ENCODE measurements around the gene HRAS.
A peak's percentile ranks its signal among the peaks of the same experiment; 100 is the strongest.

The HRAS gene

GRCh38 chr11:567011-567628, 31.7 kb upstream of the HRAS start:
- no peak for DNase-seq (ENCODE audit: low read depth)

GRCh38 chr11:565921-566509, 30.6 kb upstream of the HRAS start:
- no peak for DNase-seq (ENCODE audit: low read depth)

- DNase-seq (ENCODE audit: low read depth) = no peak
These were observed 28.6 kb upstream of the HRAS start for GRCh38 chr11:563812-564578.

GRCh38 chr11:563066-563811, 27.9 kb upstream of the HRAS start:
- no peak for DNase-seq (ENCODE audit: low read depth)

GRCh38 chr11:562046-562645, 26.8 kb upstream of the HRAS start:
- DNase-seq (ENCODE audit: low read depth) = no peak

- DNase-seq (ENCODE audit: low read depth) = no peak
These were observed 26.0 kb upstream of the HRAS start for GRCh38 chr11:561148-562003.

GRCh38 chr11:560305-561147, 25.1 kb upstream of the HRAS start, which contains the start of the genes LMNTD2 and RASSF7:
Gene LMNTD2, minus strand, starts transcription at chr11:560738. Its CDS starts 22 bp downstream, at chr11:560716.
Gene RASSF7, plus strand, starts transcription at chr11:560970. Its CDS starts 799 bp downstream, at chr11:561769.
- DNase-seq (ENCODE audit: low read depth) = peak; percentile 95

- DNase-seq (ENCODE audit: low read depth) = no peak
These were observed 24.4 kb upstream of the HRAS start for GRCh38 chr11:559712-560304.

- no peak for DNase-seq (ENCODE audit: low read depth)
These were observed 23.7 kb upstream of the HRAS start for GRCh38 chr11:559020-559620.

GRCh38 chr11:558503-558902, 23.1 kb upstream of the HRAS start:
- no peak for DNase-seq (ENCODE audit: low read depth)

GRCh38 chr11:557328-558132, 22.2 kb upstream of the HRAS start:
- DNase-seq (ENCODE audit: low read depth) = no peak

GRCh38 chr11:556662-557256, 21.4 kb upstream of the HRAS start:
- DNase-seq (ENCODE audit: low read depth) = no peak

- no peak for DNase-seq (ENCODE audit: low read depth)
These were observed 20.6 kb upstream of the HRAS start for GRCh38 chr11:555780-556661.

GRCh38 chr11:555227-555779, 19.9 kb upstream of the HRAS start:
- DNase-seq (ENCODE audit: low read depth) = no peak

- DNase-seq (ENCODE audit: low read depth) = peak; percentile 52
These were observed 19.3 kb upstream of the HRAS start for GRCh38 chr11:554428-555226.

GRCh38 chr11:553988-554340, 18.6 kb upstream of the HRAS start:
- DNase-seq (ENCODE audit: low read depth) = no peak
